Progenitor cell of endocrine pancreas (in vitro differentiated cells): ENCODE data around the gene SCUBE3. TPM values are rescaled to one million over a fixed set of nuclear protein-coding genes. Genes with fewer than 3 reads are reported as not detected.

Experiments used
- DNase-seq: peaks from one replicate; pipeline ENCODE4 v3.0.0; 2021; ENCODE audit warnings: low spot score; ENCODE audit not compliant: unreplicated experiment
- H3K27ac Mint-ChIP-seq: 2 replicates; pipeline ENCODE4 v1.8.0; 2021; ENCODE audit warnings: mild to moderate bottlenecking, moderate library complexity, mixed read lengths
- H3K27me3 Mint-ChIP-seq: 2 replicates; pipeline ENCODE4 v1.8.0; 2021; ENCODE audit warnings: mixed read lengths
- H3K36me3 Mint-ChIP-seq: 2 replicates; pipeline ENCODE4 v1.8.0; 2022; ENCODE audit warnings: mixed read lengths; ENCODE audit not compliant: insufficient read depth
- H3K4me1 Mint-ChIP-seq: 2 replicates; pipeline ENCODE4 v1.8.0; 2021; ENCODE audit warnings: low read depth, mixed read lengths
- H3K4me3 Mint-ChIP-seq: 2 replicates; pipeline ENCODE4 v1.8.0; 2021; ENCODE audit warnings: low read depth, mild to moderate bottlenecking, moderate library complexity, mixed read lengths
- H3K9me3 Mint-ChIP-seq: 2 replicates; pipeline ENCODE4 v1.8.0; 2021; ENCODE audit warnings: low read depth, mixed read lengths
- total RNA-seq: library from RNA; stranded (reverse); gene quantifications from 2 replicates; pipeline ENCODE4 v1.2.1, GENCODE V29; 2021
- TF ChIP-seq, protein P1 (sequence below): fragments of 200-600 bp; sonication (generic); IDR thresholded peaks from one replicate; pipeline ENCODE4 v1.5.0; 2021; ENCODE audit warnings: antibody characterized with exemption, mild to moderate bottlenecking; ENCODE audit not compliant: unreplicated experiment

Gene SCUBE3
- total RNA-seq, 1 donor from 2014 or later, result 31.1 TPM

DNA sequence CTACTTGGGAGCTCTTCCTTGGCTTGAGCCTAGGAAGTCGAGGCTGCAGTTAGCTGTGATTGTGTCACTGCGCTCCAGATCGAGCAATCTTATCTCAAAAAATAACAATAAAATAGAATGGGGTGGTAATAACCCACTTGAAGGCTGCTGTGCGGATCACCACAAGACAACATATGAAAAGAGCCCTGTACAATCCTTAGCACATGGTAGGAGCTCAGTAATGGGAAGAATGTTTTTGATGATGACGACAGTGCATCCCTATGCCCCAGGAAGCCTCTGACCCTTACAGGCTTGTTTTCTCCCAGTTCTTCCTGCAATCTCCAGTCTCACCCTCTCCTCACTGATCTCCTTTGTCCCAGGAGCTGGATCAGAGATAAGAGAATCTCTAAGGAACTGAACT lies 15.5 kb downstream of the SCUBE3 start:
- no peaks in the 10 kb centered on the region for H3K27me3 Mint-ChIP-seq
- H3K4me1 Mint-ChIP-seq, result no peaks in the 10 kb centered on the region
- no peak for DNase-seq
- peaks cover 21% of the 10 kb centered on the region for H3K36me3 Mint-ChIP-seq
- no peak overlapping the region for H3K27ac Mint-ChIP-seq
- TF ChIP-seq, protein P1, sequence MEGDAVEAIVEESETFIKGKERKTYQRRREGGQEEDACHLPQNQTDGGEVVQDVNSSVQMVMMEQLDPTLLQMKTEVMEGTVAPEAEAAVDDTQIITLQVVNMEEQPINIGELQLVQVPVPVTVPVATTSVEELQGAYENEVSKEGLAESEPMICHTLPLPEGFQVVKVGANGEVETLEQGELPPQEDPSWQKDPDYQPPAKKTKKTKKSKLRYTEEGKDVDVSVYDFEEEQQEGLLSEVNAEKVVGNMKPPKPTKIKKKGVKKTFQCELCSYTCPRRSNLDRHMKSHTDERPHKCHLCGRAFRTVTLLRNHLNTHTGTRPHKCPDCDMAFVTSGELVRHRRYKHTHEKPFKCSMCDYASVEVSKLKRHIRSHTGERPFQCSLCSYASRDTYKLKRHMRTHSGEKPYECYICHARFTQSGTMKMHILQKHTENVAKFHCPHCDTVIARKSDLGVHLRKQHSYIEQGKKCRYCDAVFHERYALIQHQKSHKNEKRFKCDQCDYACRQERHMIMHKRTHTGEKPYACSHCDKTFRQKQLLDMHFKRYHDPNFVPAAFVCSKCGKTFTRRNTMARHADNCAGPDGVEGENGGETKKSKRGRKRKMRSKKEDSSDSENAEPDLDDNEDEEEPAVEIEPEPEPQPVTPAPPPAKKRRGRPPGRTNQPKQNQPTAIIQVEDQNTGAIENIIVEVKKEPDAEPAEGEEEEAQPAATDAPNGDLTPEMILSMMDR, result no peak
- no peak overlapping the region for H3K4me3 Mint-ChIP-seq
- H3K9me3 Mint-ChIP-seq, result no peaks in the 10 kb centered on the region

DNA sequence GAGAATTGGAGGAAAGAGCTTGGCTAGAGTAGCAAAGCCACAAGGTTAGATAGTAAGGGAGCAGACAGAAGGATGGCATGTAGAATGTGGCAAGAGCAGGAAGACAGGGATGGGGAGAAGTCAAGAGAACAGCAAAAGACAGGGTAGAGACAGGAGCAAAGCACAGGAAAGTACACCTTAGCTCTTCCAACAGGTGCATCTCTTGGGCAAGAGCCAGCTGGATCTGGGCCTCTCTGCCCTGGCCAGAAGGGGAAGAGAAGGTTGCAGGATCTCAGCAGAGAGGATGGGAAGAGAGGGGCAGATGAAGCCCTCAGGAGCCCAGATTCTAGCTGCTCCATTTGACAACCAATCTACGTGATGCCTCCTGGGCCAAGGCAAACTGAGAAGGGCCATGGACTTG lies 16.7 kb downstream of the SCUBE3 start:
- no peaks in the 10 kb centered on the region for H3K9me3 Mint-ChIP-seq
- no peak for DNase-seq
- H3K4me3 Mint-ChIP-seq, result no peak overlapping the region
- H3K36me3 Mint-ChIP-seq, result peaks cover 29% of the 10 kb centered on the region
- no peaks in the 10 kb centered on the region for H3K4me1 Mint-ChIP-seq
- H3K27me3 Mint-ChIP-seq, result no peaks in the 10 kb centered on the region
- H3K27ac Mint-ChIP-seq, result no peak overlapping the region
- TF ChIP-seq, protein P1, result no peak

DNA sequence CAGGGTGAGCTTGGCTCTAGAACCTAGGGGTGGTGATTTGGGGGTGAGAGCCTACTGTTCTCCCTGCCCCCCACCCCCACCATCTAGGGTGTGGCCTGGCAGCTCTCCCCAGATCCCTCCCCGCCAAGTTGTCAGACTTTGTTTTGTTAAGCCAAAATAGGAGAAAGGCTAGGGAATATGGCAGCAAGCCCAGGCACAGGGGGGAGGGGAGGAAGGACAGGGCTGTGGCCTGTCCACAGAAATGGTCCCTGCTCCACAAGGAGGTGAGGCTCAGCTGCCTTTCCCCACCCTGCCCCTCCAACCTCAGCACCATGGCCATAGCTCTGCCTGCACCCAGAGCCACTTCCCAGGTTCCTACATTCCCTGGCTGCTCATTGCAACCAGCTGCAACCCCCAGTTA lies 17.2 kb downstream of the SCUBE3 start:
- TF ChIP-seq, protein P1, result no peak
- peaks cover 29% of the 10 kb centered on the region for H3K36me3 Mint-ChIP-seq
- no peaks in the 10 kb centered on the region for H3K4me1 Mint-ChIP-seq
- no peaks in the 10 kb centered on the region for H3K9me3 Mint-ChIP-seq
- H3K27me3 Mint-ChIP-seq, result no peaks in the 10 kb centered on the region
- H3K27ac Mint-ChIP-seq, result no peak overlapping the region
- DNase-seq, result no peak
- no peak overlapping the region for H3K4me3 Mint-ChIP-seq

DNA sequence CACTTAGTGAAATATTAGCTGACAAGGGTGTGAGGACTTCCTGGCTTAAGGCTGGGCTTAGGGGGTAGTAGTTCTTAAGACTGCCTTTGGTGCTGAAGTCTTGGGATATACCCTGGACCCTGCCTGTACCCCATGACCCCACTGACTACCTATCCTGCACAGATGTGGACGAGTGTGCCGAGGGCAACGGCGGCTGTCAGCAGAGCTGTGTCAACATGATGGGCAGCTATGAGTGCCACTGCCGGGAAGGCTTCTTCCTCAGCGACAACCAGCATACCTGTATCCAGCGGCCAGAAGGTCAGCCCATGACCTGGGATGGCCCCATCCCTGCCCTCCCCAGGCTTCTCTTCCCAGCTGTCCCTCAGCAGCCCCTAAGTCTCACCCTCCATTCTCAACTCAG lies 17.8 kb downstream of the SCUBE3 start:
- Mint-ChIP-seq H3K27ac (no peak overlapping the region), H3K9me3 (no peaks in the 10 kb centered on the region), H3K4me3 (no peak overlapping the region), H3K27me3 (no peaks in the 10 kb centered on the region), H3K4me1 (no peaks in the 10 kb centered on the region), H3K36me3 (peaks cover 30% of the 10 kb centered on the region)
- TF ChIP-seq, protein P1, result no peak
- DNase-seq, result no peak

DNA sequence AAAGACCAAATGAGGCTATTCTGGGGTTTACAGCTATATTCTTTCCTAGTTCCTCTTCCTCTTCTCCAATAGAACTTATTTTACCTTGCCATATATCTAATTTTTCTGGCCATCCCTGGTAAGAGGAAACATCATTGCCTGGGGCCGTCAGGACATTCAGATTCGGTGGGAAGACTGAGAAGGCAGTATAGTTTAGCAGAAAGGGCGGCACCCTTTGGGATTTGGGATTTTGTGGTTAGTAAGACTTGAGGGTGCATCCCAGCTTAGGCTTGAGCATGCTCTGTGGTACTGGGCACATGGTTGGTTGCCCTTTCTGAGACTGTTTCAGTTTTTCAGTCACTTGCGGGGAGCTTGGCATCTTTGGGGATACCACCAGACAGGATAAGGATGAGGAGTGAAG lies 21.1 kb downstream of the SCUBE3 start:
- no peak overlapping the region for H3K27ac Mint-ChIP-seq

More for the DNA sequence above, 21.1 kb downstream of the SCUBE3 start:
- no peaks in the 10 kb centered on the region for H3K9me3 Mint-ChIP-seq
- peaks cover 14% of the 10 kb centered on the region for H3K4me1 Mint-ChIP-seq
- DNase-seq, result no peak
- TF ChIP-seq, protein P1, result no peak
- H3K27me3 Mint-ChIP-seq, result no peaks in the 10 kb centered on the region
- no peak overlapping the region for H3K4me3 Mint-ChIP-seq
- peaks cover 34% of the 10 kb centered on the region for H3K36me3 Mint-ChIP-seq
